WERI-Rb-1 (cell line): ENCODE results near the gene STXBP4.

ENCODE experiments used
- DNase-seq: peaks from one replicate; pipeline ENCODE4 v3.0.0-alpha.2; 2020
- H3K27ac ChIP-seq: fragments of 250-450 bp; sonication (Bioruptor Pico); 2 replicates; pipeline ENCODE4 v1.5.1; 2020; ENCODE audit warnings: mild to moderate bottlenecking, moderate library complexity
- H3K27me3 ChIP-seq: fragments of 250-450 bp; sonication (Bioruptor Pico); 2 replicates; pipeline ENCODE4 v1.5.1; 2021; ENCODE audit warnings: mild to moderate bottlenecking, low read depth, moderate library complexity; ENCODE audit not compliant: insufficient read depth, severe bottlenecking
- H3K36me3 ChIP-seq: fragments of 250-450 bp; sonication (Bioruptor Pico); 2 replicates; pipeline ENCODE4 v1.5.1; 2020; ENCODE audit warnings: mild to moderate bottlenecking, moderate library complexity
- H3K4me3 ChIP-seq: 2 replicates; pipeline ENCODE4 v1.5.1; 2011; ENCODE audit warnings: low read depth, mild to moderate bottlenecking, control low read depth, low read length
- H3K9me3 ChIP-seq: fragments of 250-450 bp; sonication (Bioruptor Pico); 2 replicates; pipeline ENCODE4 v1.5.1; 2021; ENCODE audit warnings: mild to moderate bottlenecking, moderate library complexity; ENCODE audit not compliant: severe bottlenecking
- TF ChIP-seq, protein P1 (sequence below): IDR thresholded peaks from 2 replicates; pipeline ENCODE4 v1.5.1; 2011; ENCODE audit warnings: low read depth, mild to moderate bottlenecking, control low read depth, inconsistent platforms, low read length

Gene STXBP4

DNA sequence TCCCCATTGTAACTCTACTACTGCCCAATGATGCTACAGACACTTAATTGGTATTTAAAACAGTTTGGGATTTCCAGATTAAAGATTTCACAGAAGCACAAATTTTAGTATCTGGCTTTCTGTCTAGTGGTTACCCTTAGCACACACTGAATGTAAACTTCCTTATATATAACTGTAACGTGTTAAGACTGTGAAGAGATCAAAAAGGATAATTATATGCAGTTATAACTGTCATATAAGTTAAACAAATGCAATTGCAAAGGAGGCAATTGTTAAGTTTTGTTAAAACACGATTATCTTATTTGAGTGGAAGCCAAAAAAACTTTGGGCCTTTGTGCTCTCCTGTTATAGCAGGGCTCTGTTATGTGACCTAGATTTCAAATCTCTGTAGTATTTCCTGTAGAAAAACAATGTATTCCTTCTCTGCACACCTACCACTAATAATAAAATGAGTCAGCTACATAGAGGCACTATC, 147.9 kb downstream of the STXBP4 start:
- Histone ChIP-seq H3K27ac (no peak overlapping the region), H3K36me3 (no peaks in the 10 kb centered on the region), H3K4me3 (no peak overlapping the region), H3K9me3 (no peaks in the 10 kb centered on the region), H3K27me3 (no peaks in the 10 kb centered on the region)
- TF ChIP-seq, protein P1, sequence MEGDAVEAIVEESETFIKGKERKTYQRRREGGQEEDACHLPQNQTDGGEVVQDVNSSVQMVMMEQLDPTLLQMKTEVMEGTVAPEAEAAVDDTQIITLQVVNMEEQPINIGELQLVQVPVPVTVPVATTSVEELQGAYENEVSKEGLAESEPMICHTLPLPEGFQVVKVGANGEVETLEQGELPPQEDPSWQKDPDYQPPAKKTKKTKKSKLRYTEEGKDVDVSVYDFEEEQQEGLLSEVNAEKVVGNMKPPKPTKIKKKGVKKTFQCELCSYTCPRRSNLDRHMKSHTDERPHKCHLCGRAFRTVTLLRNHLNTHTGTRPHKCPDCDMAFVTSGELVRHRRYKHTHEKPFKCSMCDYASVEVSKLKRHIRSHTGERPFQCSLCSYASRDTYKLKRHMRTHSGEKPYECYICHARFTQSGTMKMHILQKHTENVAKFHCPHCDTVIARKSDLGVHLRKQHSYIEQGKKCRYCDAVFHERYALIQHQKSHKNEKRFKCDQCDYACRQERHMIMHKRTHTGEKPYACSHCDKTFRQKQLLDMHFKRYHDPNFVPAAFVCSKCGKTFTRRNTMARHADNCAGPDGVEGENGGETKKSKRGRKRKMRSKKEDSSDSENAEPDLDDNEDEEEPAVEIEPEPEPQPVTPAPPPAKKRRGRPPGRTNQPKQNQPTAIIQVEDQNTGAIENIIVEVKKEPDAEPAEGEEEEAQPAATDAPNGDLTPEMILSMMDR: no peak
- DNase-seq: no peak

DNA sequence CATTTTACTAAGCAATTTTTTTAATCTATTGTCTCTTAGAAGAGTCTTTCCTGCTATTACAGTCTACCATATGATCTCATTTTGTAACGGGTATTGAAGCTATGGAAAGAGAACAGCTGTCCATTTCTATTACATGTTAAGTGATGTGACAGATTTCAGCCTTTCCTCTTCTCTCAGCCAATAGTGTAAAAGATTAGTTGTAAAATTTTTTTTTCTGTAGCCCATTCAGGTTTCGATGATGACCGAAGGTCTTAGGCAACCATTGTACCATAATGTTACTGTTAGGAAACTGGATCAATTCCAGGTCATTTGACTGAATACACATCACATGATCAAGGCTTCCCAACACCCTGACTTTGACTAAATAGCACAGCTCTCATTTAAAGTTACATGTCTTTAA, 148.6 kb downstream of the STXBP4 start:
- Histone ChIP-seq H3K27ac (no peak overlapping the region), H3K27me3 (no peaks in the 10 kb centered on the region), H3K9me3 (no peaks in the 10 kb centered on the region), H3K4me3 (no peak overlapping the region), H3K36me3 (no peaks in the 10 kb centered on the region)
- DNase-seq: no peak
- TF ChIP-seq, protein P1: no peak

DNA sequence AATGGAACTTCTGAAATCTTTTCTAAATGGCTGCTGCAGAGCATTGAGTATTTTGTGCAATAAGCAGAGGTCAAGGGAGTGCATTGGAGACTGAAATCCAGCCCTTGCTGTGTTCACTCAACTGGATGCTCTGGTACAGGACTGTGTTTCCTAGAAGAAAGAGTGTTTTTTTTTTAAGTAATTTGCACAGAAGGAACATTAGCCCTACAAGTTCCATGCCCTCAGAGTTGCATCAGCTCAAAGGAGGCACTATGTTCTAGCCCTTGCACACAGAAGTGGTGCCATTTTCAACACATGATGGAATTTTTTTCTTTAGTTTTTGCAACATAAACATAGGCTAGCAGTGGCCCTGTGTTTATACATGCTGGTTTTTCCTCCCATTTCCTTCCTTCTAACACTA, 152.1 kb downstream of the STXBP4 start:
- DNase-seq: no peak
- H3K9me3 ChIP-seq: no peaks in the 10 kb centered on the region
- H3K27me3 ChIP-seq: no peaks in the 10 kb centered on the region
- TF ChIP-seq, protein P1: no peak
- no peak overlapping the region for H3K4me3 ChIP-seq
- H3K27ac ChIP-seq: no peak overlapping the region
- no peaks in the 10 kb centered on the region for H3K36me3 ChIP-seq

DNA sequence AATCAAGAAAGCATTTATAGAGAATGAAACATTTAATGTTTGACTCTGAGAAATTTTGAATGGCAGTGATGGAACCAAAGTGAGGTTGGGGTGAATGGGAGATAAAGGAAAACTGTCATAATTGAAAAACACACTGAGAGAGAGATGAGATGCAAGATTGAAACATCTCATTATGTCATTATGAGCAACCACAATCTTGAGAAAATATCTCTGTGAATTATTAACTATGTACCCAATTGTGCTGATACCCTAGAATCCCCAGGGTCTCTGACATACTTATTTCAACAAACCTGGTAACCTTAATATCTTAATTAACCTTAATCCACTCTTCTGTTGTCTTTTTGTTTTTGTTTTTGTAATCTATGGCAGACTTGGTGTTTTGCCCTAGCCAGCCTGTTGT, 152.7 kb downstream of the STXBP4 start:
- H3K4me3 ChIP-seq: no peak overlapping the region
- TF ChIP-seq, protein P1: no peak
- no peaks in the 10 kb centered on the region for H3K27me3 ChIP-seq
- H3K27ac ChIP-seq: no peak overlapping the region
- no peaks in the 10 kb centered on the region for H3K36me3 ChIP-seq
- H3K9me3 ChIP-seq: no peaks in the 10 kb centered on the region
- no peak for DNase-seq

DNA sequence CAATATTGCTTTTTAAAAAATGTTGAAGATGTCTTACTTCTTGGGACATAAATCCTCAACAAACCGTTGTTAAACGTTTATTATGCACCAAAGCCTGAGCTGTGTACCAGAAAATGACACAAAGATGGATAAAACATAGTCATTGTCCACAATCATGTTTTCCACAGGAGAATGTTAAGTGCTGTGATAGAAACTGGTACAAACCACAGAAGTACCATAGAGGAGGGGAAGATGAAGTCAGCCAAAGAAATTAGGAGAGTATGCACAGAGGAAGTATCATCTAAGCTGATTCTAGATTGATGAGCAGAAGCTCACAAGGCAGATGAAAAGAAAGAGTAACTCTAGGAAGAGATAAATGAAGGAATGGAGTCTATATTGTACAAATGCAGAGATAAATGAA, 153.5 kb downstream of the STXBP4 start:
- Histone ChIP-seq H3K9me3 (no peaks in the 10 kb centered on the region), H3K36me3 (no peaks in the 10 kb centered on the region), H3K27me3 (no peaks in the 10 kb centered on the region), H3K27ac (no peak overlapping the region), H3K4me3 (no peak overlapping the region)
- no peak for DNase-seq
- TF ChIP-seq, protein P1: no peak

DNA sequence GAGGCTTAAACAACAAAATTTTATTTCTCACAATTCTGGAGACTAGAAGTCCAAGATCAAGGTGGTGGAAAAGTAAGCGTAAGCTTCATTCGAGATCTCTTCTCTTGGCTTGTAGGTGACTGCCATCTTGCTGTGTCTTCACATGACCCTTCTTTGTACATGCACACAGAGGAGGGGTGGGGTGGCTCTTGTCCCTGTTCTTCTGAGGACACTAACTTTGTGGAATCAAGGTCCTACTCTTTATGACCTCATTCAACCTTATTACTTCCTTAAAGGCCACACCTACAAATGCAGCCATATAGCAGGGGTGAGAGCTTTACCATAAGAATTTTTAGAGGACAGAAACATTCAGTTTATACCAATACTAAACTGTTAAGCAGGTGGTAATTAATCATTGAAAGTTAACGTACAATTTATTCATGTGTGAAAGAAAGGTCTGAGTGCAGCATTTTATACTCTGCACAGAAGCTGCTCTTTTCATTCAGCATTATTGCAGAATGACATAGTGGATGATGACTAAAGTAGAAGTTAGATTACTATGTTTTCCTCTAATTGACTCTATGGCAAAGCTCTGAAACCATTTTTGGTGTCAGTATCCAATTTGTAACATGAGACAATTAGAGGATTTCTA, 156.3 kb downstream of the STXBP4 start:
- Histone ChIP-seq H3K27me3 (no peaks in the 10 kb centered on the region), H3K9me3 (no peaks in the 10 kb centered on the region), H3K4me3 (no peak overlapping the region), H3K27ac (no peak overlapping the region), H3K36me3 (no peaks in the 10 kb centered on the region)
- TF ChIP-seq, protein P1: no peak
- DNase-seq: no peak
